GM06990 (cell line): ENCODE data around the gene C2CD2.

ENCODE experiments used
- DNase-seq: peaks from one replicate; pipeline ENCODE4 v3.0.0-alpha.2; 2011; ENCODE audit not compliant: insufficient read length; ENCODE audit errors: extremely low read depth
- H3K27me3 ChIP-seq: replicated peaks from 2 replicates; pipeline ENCODE4 v1.6.0; 2011; ENCODE audit warnings: low read length; ENCODE audit not compliant: control insufficient read depth, insufficient read depth
- H3K36me3 ChIP-seq: 2 replicates; pipeline ENCODE4 v1.5.1; 2011; ENCODE audit warnings: low read length; ENCODE audit not compliant: control insufficient read depth, insufficient read depth
- H3K4me3 ChIP-seq: replicated peaks from 2 replicates; pipeline ENCODE4 v1.5.1; 2011; ENCODE audit warnings: low read depth, mild to moderate bottlenecking, control low read depth, low read length
- CTCF ChIP-seq: IDR thresholded peaks from 2 replicates; pipeline ENCODE4 v1.5.1; 2011; ENCODE audit warnings: low read length, control low read depth, mild to moderate bottlenecking, inconsistent platforms; ENCODE audit not compliant: insufficient read depth, poor library complexity, severe bottlenecking

C2CD2 gene

GRCh38 chr21:41856572-41856971 lies 97.2 kb downstream of the C2CD2 start:
- Histone ChIP-seq H3K4me3 (no peak overlapping the region), H3K27me3 (no peaks in the 10 kb centered on the region), H3K36me3 (peaks cover 44% of the 10 kb centered on the region)
- no peak for TF ChIP-seq CTCF
- DNase-seq = no peak

GRCh38 chr21:41854426-41854995 lies 99.3 kb downstream of the C2CD2 start:
- TF ChIP-seq CTCF = no peak
- DNase-seq = no peak
- H3K27me3 ChIP-seq = no peaks in the 10 kb centered on the region
- peaks cover 41% of the 10 kb centered on the region for H3K36me3 ChIP-seq
- H3K4me3 ChIP-seq = no peak overlapping the region

GRCh38 chr21:41852929-41853320 lies 100.9 kb downstream of the C2CD2 start:
- Histone ChIP-seq H3K36me3 (peaks cover 34% of the 10 kb centered on the region), H3K4me3 (no peak overlapping the region), H3K27me3 (no peaks in the 10 kb centered on the region)
- no peak for TF ChIP-seq CTCF
- no peak for DNase-seq

- no peak for DNase-seq
- peaks cover 31% of the 10 kb centered on the region for H3K36me3 ChIP-seq
- no peak for TF ChIP-seq CTCF
These were observed 101.5 kb downstream of the C2CD2 start for GRCh38 chr21:41852151-41852928.

GRCh38 chr21:41851090-41851790 lies 102.6 kb downstream of the C2CD2 start:
- H3K4me3 ChIP-seq = no peak overlapping the region
- no peak for TF ChIP-seq CTCF
- H3K36me3 ChIP-seq = peaks cover 30% of the 10 kb centered on the region
- no peaks in the 10 kb centered on the region for H3K27me3 ChIP-seq
- no peak for DNase-seq

More at GRCh38 chr21:41852151-41852928, 101.5 kb downstream of the C2CD2 start:
- H3K27me3 ChIP-seq = no peaks in the 10 kb centered on the region
- no peak overlapping the region for H3K4me3 ChIP-seq
